Natural killer cell treated with Interleukin-12 subunit alpha and Interleukin-12 subunit beta and Interleukin-15 and Interleukin-18, amount 100 ng/mL, for 72 hours (primary cell): Measurements from ENCODE around the gene CDS2. TPM values are rescaled to one million over a fixed set of nuclear protein-coding genes. Genes with fewer than 3 reads are reported as not detected.

Experiments used
- ATAC-seq, 2 donors: fragments of 150-1000 bp; cut with Tn5 transposase in 1 of 2; sonication (Bioruptor Pico), chemical (Tn5 transposase) in 1 of 2; 2 replicates each; pipeline ENCODE4 v1.10.0; 2021
- DNase-seq: peaks from one replicate; pipeline ENCODE4 v3.0.0; 2022; ENCODE audit warnings: low spot score
- H3K27ac Mint-ChIP-seq, 2 donors: 1 replicate in 1 of 2; 2 replicates in 1 of 2; pipeline ENCODE4 v1.8.0; 2022; ENCODE audit warnings: mixed read lengths in 2 of 2, mild to moderate bottlenecking in 1 of 2, moderate library complexity in 1 of 2
- H3K27me3 Mint-ChIP-seq, 2 donors: 1 replicate in 1 of 2; 2 replicates in 1 of 2; pipeline ENCODE4 v1.8.0; 2022; ENCODE audit warnings: mixed read lengths in 2 of 2
- H3K36me3 Mint-ChIP-seq: one replicate; pipeline ENCODE4 v1.8.0; 2022; ENCODE audit warnings: mixed read lengths
- H3K4me1 Mint-ChIP-seq, 2 donors: 1 replicate in 1 of 2; 2 replicates in 1 of 2; pipeline ENCODE4 v1.8.0; 2022; ENCODE audit warnings: low read depth in 2 of 2, mixed read lengths in 2 of 2, mild to moderate bottlenecking in 1 of 2
- H3K4me3 Mint-ChIP-seq: one replicate; pipeline ENCODE4 v1.8.0; 2022; ENCODE audit warnings: mixed read lengths
- H3K9me3 Mint-ChIP-seq: 2 replicates; pipeline ENCODE4 v1.8.0; 2022; ENCODE audit warnings: mixed read lengths
- total RNA-seq, 2 donors: library from RNA; stranded (reverse); gene quantifications; one replicate each; pipeline ENCODE4 v1.2.3, GENCODE V29; 2022

The CDS2 gene
- total RNA-seq, 2 donors from 2014 or later: 48.7 to 52.0 TPM

DNA sequence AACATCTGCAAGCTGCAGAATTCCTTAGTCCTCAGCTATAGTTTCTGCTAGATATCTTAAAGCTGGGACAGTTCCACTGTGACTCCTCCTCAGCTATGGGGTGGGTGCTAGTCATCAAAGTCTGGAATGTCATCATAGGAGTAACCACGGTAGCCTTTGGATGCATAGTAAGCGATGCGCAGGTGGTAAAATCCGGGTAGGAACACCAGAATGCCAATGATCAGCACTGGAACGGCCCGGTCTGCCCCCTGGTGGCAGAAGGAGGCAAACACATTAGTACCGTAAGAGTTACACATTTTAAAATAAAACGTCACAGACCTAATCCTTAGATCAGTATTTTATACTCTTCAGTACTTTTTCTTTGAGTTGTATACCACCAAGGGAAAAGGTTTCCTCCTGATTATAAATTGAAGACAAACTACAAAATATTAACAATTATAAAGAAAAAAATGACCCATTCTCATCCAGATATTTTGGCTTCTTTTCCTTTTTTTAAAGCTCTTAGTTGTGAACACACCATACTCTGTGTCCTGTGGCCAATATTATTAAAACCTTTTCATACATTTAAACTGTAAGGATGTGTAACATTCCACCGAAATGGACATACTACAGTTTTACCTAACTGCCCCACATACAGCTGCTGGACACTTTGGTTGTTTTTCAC, 26.0 kb upstream of the CDS2 start:
- Mint-ChIP-seq H3K36me3 (peaks cover 30% of the 10 kb centered on the region), H3K4me3 (no peak overlapping the region), H3K27ac (peak overlapping the region; percentile 22 to 66), H3K27me3 (no peaks in the 10 kb centered on the region), H3K9me3 (no peaks in the 10 kb centered on the region), H3K4me1 (peaks cover 5 to 10% of the 10 kb centered on the region in 2 donors)
- ATAC-seq (peak; percentile 74 to 79), DNase-seq (peak; percentile 70)

DNA sequence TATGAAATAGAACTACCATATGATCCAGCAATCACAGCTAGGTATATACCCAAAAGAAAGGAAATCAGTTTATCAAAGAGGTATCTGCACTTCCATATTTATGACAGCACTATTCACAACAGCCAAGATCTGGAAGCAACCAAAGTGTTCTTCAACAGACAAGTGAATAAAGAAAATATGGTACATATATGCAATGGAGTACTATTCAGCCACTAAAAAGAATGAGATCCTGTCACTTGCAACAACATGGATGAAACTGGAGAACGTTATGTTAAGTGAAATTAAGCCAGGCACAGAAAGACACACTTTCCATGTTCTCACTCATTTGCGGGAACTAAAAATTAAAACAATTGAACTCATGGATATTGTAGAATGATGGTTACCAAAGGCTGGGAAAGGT, 22.3 kb upstream of the CDS2 start:
- ATAC-seq: no peak
- Mint-ChIP-seq H3K27ac (no peak overlapping the region), H3K36me3 (peaks cover 24% of the 10 kb centered on the region)

DNA sequence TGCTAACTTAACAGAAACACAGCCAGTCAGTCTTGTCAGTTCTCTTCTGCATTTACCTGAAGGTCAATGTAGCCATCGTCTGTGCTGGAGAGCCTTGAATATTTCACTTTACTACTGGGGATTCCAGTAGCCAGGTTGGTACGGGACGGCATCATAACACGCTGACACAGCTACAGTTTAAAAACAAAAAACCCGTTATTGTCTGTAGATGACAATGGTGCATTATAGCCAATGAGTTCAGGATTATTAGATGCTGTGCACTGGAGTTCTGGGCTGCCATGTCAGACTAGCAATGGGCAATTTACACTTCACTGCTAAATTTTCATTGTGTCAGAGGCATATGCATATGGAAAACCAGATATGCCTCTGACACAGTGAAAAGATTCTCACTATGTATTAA, 17.5 kb upstream of the CDS2 start:
- Mint-ChIP-seq H3K36me3 (peaks cover 9% of the 10 kb centered on the region), H3K27me3 (no peaks in the 10 kb centered on the region), H3K9me3 (no peaks in the 10 kb centered on the region), H3K4me1 (peaks cover 12 to 13% of the 10 kb centered on the region in 2 donors), H3K27ac (no peak overlapping the region), H3K4me3 (no peak overlapping the region)
- DNase-seq: no peak
- ATAC-seq: no peak

More for the DNA sequence above, 22.3 kb upstream of the CDS2 start:
- Mint-ChIP-seq H3K4me1 (peaks cover 5 to 10% of the 10 kb centered on the region in 2 donors), H3K27me3 (no peaks in the 10 kb centered on the region), H3K4me3 (no peak overlapping the region), H3K9me3 (no peaks in the 10 kb centered on the region)
- DNase-seq: no peak

DNA sequence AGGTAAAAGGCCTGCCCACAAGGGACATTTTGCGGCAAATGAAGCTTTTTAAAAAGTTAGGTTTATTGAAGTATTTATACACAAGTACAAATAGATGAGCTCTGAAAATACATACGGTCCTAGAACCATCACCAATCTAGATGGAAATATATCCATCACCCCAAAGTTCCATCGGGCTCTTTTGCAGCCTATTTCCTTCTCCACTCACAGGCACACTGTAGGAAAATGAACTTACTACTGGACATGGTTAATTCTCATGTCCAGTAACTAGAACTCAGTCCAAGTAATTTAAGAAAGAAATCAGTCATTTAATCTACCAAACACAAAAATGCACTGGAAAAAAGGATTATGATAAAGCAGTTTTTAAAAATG, 13.2 kb upstream of the CDS2 start:
- peaks cover 32 to 40% of the 10 kb centered on the region in 2 donors for H3K4me1 Mint-ChIP-seq
- H3K4me3 Mint-ChIP-seq: peak overlapping the region; percentile 94
- peak overlapping the region; percentile 89 to 97 for H3K27ac Mint-ChIP-seq
- peaks cover 33% of the 10 kb centered on the region for H3K36me3 Mint-ChIP-seq
- ATAC-seq (no peak), DNase-seq (no peak)
- H3K9me3 Mint-ChIP-seq: no peaks in the 10 kb centered on the region
- no peaks in the 10 kb centered on the region for H3K27me3 Mint-ChIP-seq

DNA sequence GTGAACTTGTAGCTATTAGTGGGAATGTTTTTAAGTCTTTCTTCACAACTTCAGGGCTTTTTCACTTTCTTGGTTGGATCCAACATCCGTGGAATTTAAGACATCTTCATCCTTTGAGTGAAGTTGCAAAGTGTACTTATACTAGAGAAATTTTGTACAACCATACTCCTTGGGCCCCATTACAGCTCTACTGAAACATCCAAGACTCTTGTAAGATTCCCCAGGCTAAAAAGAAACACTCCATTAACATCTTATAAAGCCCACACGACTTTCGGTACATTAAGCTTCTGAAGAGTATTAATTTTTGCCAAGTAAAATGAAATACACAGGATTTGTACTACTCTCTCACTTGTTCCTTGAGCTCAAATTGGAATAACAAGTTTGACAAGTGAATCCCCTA, 12.4 kb upstream of the CDS2 start:
- DNase-seq: no peak
- H3K27me3 Mint-ChIP-seq: no peaks in the 10 kb centered on the region
- H3K27ac Mint-ChIP-seq: peak overlapping the region; percentile 89 to 97
- H3K4me1 Mint-ChIP-seq: peaks cover 32 to 40% of the 10 kb centered on the region in 2 donors
- peak overlapping the region; percentile 94 for H3K4me3 Mint-ChIP-seq
- H3K36me3 Mint-ChIP-seq: peaks cover 33% of the 10 kb centered on the region
- ATAC-seq: no peak
- no peaks in the 10 kb centered on the region for H3K9me3 Mint-ChIP-seq

DNA sequence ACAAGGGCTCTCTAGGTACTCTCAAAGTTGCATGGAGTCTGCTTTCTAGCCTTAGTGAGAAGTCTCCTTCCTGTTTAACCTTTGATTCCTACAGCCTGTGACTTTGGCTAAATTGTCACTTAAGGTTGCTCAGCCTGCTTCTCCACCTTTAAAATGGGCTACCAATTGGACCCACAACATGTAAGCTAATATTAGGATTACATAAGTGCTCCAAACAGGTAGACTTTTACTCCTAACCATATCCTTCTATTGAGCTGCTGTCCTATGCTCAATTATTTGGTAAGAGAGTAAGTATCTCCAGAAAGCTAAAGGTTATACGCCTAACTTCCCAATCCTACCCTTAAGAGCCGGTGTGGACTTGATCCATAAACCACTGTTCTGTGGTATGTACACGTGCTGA, 9.9 kb upstream of the CDS2 start:
- H3K27ac Mint-ChIP-seq: peak overlapping the region; percentile 90 to 92
- peaks cover 28% of the 10 kb centered on the region for H3K36me3 Mint-ChIP-seq
- peaks cover 39 to 56% of the 10 kb centered on the region in 2 donors for H3K4me1 Mint-ChIP-seq
- H3K27me3 Mint-ChIP-seq: no peaks in the 10 kb centered on the region
- no peaks in the 10 kb centered on the region for H3K9me3 Mint-ChIP-seq
- no peak for ATAC-seq
- H3K4me3 Mint-ChIP-seq: peak overlapping the region; percentile 91
- no peak for DNase-seq

DNA sequence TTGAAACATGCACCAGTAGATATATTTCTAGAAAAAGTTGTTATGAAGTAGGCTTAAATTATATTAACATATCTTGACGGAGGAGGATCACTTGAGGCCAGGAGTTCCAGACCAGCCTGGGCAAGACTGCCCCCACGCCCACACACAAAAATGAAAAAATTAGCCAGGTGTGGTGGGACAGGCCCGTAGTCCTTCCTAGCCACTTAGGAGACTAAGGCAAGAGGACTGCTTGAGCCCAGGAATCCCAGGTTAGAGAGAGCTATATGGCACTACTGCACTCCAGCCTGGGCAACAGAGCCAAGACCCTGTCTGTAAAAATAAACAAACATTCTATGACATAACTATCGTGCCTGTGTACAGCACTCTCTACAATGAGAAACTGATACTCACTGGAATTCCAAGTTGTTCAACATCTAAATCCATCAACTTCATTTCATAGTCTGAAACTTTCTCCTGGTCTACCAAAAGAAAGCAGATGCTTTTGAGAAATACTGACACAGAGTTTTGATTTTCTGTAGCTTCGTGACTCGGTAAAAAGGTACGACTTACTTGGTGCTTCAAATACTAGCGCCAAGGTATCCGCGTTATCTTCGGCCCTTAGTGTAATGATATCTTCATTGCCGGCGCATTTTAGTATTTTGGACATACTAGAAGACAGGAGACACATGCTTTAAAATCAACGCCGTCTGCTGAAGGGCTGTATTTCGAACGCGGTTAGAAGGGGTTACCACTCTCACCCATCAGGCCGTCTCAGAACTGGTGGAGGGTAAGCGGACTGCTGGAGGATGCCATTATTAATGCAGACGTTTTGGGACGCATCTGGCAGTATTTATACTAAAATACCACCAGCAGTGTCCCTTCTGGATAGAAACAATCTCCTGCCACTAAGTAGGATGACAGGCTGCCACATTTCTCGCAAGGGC, 8.3 kb upstream of the CDS2 start:
- Mint-ChIP-seq H3K4me1 (peaks cover 31 to 47% of the 10 kb centered on the region in 2 donors), H3K27ac (peak overlapping the region; percentile 90 to 92), H3K4me3 (peak overlapping the region; percentile 91), H3K9me3 (no peaks in the 10 kb centered on the region), H3K36me3 (peaks cover 28% of the 10 kb centered on the region), H3K27me3 (no peaks in the 10 kb centered on the region)
- no peak for DNase-seq
- ATAC-seq: no peak

DNA sequence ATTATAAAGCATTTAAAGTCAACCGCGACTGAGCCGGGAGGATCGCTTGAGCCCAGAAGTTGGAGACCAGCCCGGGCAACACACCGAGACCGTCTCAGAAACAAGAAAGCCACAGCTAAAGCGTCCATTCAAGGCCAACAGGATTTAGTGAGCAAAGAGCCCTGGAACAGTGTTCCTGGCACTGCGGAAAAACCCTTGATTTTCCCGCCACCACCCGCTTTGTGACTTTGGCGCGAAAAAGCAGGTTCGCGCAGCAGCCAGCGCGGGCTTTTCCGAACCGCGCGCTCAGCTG, 7.7 kb upstream of the CDS2 start:
- peak overlapping the region; percentile 90 to 92 for H3K27ac Mint-ChIP-seq
- H3K4me1 Mint-ChIP-seq: peaks cover 28 to 44% of the 10 kb centered on the region in 2 donors
- no peak for ATAC-seq
- H3K9me3 Mint-ChIP-seq: no peaks in the 10 kb centered on the region
- peaks cover 28% of the 10 kb centered on the region for H3K36me3 Mint-ChIP-seq
- peak overlapping the region; percentile 91 for H3K4me3 Mint-ChIP-seq
- DNase-seq: no peak
- H3K27me3 Mint-ChIP-seq: no peaks in the 10 kb centered on the region

DNA sequence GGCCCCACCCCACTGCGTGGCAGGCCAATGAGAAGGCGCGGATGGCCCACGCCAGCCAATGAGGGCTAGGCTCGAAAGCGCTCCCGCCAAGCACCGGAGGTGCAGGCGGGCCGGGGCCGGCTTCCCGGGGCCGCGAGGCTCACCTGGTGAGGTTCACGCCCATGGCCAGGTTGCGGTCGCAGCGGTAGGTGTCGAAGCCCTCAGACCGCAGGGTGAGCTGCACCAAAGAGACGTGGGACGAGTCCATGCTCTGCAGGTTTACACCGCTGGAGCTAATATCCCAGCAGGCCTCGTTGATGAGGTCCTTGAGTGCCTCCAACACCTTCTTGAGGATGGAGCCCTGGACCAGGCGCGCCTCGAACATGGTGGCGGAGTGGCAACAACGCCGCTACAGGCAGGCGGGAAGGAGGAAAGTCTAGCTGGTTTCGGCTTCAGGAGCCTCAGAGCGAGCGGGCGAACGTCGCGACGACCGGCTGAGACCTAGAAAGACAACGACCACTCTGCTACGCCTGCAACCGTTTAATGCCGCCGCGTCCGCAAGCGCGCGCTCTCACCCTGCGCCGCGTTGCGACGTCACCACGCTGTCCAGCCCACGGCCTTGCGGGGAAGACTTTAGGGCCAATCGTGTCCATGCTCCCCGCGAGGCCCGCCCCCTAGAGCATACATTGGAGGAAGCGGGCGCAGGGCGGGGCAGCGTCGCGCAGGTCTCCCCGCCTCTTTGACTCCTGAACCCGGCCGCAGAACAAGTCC, 7.2 kb upstream of the CDS2 start, which contains the start of gene PCNA:
Gene PCNA (minus strand): TSS at position 524 of the 750 bp plus-strand sequence. CDS start 160 bp downstream, at position 364.
- ATAC-seq: peak; percentile 96 to 97
- no peaks in the 10 kb centered on the region for H3K27me3 Mint-ChIP-seq
- H3K9me3 Mint-ChIP-seq: no peaks in the 10 kb centered on the region
- peak within 1 kb of the TSS; percentile 90 to 92 for H3K27ac Mint-ChIP-seq
- H3K4me1 Mint-ChIP-seq: peaks cover 25 to 44% of the 10 kb centered on the region in 2 donors
- H3K36me3 Mint-ChIP-seq: peaks cover 28% of the 10 kb centered on the region
- peak; percentile 98 for DNase-seq
- H3K4me3 Mint-ChIP-seq: peak within 1 kb of the TSS; percentile 91

DNA sequence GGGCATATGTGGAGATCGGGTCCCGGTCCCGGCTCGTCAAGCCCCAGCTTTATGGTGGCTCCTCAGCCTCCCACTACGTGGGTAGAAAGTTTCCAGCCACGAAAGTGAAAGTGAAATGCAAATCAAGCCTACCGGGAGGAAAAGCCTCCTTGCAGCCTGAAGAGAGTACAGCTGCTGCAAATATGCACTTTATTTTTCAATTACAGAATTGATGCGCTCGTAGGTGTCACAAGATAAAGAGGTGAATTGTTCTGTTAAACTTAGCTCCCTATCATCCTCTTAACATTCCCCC, 6.7 kb upstream of the CDS2 start:
- Mint-ChIP-seq H3K9me3 (no peaks in the 10 kb centered on the region), H3K27me3 (no peaks in the 10 kb centered on the region), H3K36me3 (peaks cover 25% of the 10 kb centered on the region), H3K4me1 (peaks cover 24 to 41% of the 10 kb centered on the region in 2 donors), H3K4me3 (peak overlapping the region; percentile 91), H3K27ac (peak overlapping the region; percentile 90 to 92)
- no peak for ATAC-seq
- DNase-seq: no peak

DNA sequence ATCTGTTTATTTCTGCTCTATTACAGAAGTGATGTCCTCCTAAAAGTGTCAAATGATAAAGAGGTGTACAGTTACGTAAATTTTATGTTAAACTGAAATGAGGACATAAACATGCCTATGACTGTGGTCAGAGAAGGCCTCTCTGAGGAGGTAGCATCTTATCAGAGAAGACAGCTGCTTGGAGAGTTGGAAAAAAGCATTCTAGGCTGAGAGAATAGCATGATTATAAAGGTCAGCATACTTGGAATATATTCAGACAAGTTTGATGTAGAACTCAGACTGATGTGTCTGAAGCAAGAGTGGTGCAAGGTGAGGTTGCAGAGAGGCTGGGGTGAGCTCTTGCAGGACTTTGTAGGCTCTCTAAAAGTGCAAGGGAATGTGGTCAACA, 3.9 kb upstream of the CDS2 start:
- Mint-ChIP-seq H3K9me3 (no peaks in the 10 kb centered on the region), H3K36me3 (peaks cover 3% of the 10 kb centered on the region), H3K4me3 (no peak overlapping the region), H3K27ac (no peak overlapping the region), H3K4me1 (peaks cover 28 to 31% of the 10 kb centered on the region in 2 donors), H3K27me3 (no peaks in the 10 kb centered on the region)
- DNase-seq: no peak
- no peak for ATAC-seq

DNA sequence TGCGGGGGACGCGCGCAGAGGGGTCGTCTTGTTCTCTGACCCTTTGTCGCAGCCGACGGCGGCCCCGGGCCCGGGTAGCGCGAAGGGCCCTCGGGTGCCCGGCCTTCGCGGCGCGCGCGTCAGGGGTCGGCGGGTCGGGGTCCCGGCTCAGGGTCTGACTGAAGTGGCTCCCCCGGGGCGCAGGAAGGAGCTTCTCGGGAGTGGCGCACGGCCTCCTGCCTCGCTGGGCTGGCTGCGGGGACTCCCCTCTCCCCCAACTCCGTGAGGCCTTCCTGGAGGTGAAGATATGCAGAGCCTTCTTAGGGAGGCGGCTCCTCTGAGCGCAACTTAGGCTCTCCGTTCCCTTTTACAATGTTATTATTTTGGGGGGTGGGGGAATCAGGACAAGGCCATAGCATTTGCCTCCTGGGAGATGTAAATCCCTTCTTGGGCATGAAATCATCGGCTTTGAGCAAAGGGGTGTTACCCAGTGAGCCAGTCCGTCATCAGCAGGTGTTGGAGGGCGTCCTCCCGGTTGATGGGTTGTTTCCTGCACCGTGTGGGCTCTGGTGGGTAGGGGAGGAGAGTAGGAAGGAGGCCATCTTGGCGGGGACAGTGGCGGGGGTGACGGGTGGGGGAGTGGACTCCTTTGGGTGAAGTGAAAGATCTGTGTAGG, 523 bp downstream of the CDS2 start:
- H3K9me3 Mint-ChIP-seq: no peaks in the 10 kb centered on the region
- peak overlapping the region; percentile 85 to 89 for H3K27ac Mint-ChIP-seq
- H3K4me3 Mint-ChIP-seq: peak overlapping the region; percentile 95
- H3K4me1 Mint-ChIP-seq: peaks cover 30 to 34% of the 10 kb centered on the region in 2 donors
- peak; percentile 65 for DNase-seq
- ATAC-seq: peak; percentile 0 to 49
- H3K36me3 Mint-ChIP-seq: no peaks in the 10 kb centered on the region
- no peaks in the 10 kb centered on the region for H3K27me3 Mint-ChIP-seq

DNA sequence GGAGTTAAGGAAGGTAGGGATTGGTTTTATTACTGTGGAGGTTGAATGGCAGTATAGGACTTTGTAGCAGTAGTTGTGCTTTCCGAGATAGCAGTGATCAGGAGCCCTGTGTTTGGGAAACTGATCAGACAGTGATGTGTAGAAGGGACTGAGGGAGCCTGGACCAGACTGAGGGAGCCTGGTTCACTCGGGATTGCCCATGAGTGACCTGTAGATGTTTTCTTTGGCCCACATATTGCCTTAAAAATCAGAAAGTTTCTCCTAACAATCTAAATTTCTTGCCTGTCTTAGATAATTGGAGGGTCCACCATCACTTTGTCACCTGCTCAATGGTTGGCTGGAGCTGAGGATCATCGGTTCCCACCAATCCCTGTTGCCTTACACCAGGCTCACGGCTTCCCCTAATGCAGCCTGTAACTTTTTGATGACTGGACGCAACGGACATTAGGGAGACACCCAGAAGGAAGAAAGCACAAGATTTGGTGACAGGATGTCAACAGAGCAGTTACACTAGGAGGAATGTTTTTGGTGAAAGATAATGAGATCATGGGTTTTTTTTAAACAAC, 1.1 kb downstream of the CDS2 start:
- no peak for DNase-seq
- H3K9me3 Mint-ChIP-seq: no peaks in the 10 kb centered on the region
- peak overlapping the region; percentile 85 to 89 for H3K27ac Mint-ChIP-seq

More for the DNA sequence above, 1.1 kb downstream of the CDS2 start:
- Mint-ChIP-seq H3K4me1 (peaks cover 30 to 34% of the 10 kb centered on the region in 2 donors), H3K4me3 (peak overlapping the region; percentile 95), H3K27me3 (no peaks in the 10 kb centered on the region), H3K36me3 (no peaks in the 10 kb centered on the region)
- ATAC-seq: no peak
